Erythroblast (primary cell): ENCODE data around the gene KIF18B.

Experiments
- GATA1 ChIP-seq: IDR thresholded peaks from 2 replicates; pipeline ENCODE4 v1.6.1; 2011; ENCODE audit warnings: low read depth, mild to moderate bottlenecking, control low read depth, low read length, moderate library complexity
- POLR2A ChIP-seq: IDR thresholded peaks from 2 replicates; pipeline ENCODE4 v1.6.1; 2011; ENCODE audit warnings: mild to moderate bottlenecking, low read length

DNA sequence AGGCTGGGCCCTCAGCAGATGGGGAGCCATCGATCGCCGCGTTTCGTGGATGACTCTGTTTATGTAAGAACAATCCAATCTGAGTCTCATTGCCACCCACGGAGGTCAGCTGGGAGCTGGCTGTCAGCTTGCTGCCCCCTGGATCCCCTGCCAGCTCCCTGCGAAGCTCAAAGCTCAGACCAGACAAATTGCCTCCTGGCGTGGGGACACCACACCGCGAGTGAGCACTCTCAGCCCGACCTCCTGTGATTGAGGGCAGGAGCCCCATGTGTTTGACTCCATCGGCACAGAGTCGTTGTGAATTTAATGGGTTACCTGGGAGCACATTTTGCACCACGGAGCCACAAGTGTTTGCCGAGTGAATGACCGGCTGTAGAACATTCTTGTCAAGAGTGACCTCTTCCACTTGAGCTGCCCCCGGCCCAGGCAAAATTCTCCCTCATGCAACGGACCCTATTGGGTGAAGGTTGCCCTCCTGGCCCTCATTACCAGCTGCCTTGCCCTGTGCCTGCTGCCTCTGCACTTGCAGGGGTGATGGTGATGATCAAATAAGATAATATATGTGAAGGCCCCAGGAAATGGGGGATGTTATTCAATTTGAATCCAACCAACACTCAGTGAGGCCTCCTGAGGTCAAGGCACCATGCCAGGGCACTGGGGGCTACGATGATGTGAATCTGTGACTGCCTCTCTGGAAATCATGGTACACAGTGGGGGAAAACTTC is 24.7 kb downstream of the KIF18B start:
- TF ChIP-seq POLR2A (no peak), GATA1 (no peak)
